22Rv1 (cell line): Measurements from ENCODE around the gene ACSL4.
"Not testable (repeated sequence)": the region's sequence is repeated elsewhere in the genome, so short reads cannot be mapped to it uniquely, and the experiment has no call there.

Experiments used
- H3K27ac ChIP-seq: fragments of 450-650 bp; 2 replicates; pipeline ENCODE4 v1.5.1; 2017
- ZFX ChIP-seq: fragments of 450-650 bp; IDR thresholded peaks from 2 replicates; pipeline ENCODE4 v1.6.1; 2017; ENCODE audit warnings: antibody characterized with exemption, borderline replicate concordance
- TF ChIP-seq, protein P1 (sequence below): fragments of 450-650 bp; IDR thresholded peaks from 2 replicates; pipeline ENCODE4 v1.5.1; 2017; ENCODE audit warnings: mild to moderate bottlenecking

ACSL4 gene

DNA sequence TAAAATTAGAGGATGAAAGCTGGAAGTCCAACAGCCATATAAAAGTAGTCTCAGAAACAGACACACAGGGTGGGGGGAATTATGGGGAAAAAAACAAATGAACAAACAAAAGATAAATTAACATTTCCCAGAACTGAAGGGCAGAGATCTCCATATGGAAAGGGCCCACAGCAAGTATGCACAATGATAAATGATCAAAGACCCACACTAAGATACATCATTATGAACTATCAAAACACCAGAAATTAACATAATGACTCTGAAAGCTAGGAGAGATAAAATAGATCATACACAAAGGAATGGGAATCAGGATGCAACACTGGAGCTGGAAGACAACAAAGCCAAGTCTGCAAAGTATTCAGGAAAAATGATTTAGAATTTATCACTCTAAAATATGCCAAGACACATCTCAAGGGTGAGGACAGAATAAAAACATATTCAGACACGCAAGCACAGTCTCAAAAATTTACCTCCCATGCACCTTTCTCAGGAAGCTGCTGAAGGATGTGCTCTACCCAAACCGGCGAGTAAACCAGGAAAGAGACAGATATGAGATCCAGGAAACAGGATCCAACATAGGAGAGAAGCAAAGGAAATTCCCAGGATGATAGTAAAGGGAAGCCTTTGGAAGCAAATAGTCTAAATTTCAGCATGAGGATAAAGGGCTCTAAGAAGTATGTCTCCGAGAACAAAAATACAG is 77.4 kb downstream of the ACSL4 start:
- TF ChIP-seq, protein P1, sequence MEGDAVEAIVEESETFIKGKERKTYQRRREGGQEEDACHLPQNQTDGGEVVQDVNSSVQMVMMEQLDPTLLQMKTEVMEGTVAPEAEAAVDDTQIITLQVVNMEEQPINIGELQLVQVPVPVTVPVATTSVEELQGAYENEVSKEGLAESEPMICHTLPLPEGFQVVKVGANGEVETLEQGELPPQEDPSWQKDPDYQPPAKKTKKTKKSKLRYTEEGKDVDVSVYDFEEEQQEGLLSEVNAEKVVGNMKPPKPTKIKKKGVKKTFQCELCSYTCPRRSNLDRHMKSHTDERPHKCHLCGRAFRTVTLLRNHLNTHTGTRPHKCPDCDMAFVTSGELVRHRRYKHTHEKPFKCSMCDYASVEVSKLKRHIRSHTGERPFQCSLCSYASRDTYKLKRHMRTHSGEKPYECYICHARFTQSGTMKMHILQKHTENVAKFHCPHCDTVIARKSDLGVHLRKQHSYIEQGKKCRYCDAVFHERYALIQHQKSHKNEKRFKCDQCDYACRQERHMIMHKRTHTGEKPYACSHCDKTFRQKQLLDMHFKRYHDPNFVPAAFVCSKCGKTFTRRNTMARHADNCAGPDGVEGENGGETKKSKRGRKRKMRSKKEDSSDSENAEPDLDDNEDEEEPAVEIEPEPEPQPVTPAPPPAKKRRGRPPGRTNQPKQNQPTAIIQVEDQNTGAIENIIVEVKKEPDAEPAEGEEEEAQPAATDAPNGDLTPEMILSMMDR: no peak
- TF ChIP-seq ZFX: no peak
- H3K27ac ChIP-seq: no peak overlapping the region

DNA sequence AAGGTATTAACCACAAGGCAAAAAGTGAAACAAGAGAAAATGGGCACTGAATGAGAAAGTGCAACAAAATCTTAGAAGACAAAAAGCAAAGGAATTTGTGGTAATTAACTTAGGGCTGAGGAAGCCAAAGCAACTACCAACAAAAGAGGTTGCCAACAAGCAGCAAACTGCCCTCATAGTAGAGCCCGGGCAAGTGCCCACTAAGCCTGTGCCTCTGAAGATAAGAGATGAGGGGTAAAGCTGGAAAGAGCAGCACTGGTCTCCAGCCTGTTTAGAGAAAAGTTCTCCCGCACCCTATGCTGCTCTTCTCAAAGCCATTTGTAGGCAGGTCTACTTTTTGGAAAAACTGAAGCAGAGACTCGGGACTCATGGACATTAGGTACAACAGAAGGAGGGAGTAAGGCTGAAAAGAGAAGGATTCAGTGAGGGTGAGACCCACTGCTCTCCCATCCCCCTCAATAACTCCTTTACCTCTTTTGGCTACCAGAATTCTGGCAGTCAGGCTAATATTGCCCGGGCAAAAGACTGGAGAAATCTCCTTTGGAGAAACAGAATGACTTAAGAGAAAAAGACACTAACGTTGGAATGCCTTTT is 78.4 kb downstream of the ACSL4 start:
- H3K27ac ChIP-seq: no peak overlapping the region
- TF ChIP-seq, protein P1: no peak
- no peak for TF ChIP-seq ZFX

DNA sequence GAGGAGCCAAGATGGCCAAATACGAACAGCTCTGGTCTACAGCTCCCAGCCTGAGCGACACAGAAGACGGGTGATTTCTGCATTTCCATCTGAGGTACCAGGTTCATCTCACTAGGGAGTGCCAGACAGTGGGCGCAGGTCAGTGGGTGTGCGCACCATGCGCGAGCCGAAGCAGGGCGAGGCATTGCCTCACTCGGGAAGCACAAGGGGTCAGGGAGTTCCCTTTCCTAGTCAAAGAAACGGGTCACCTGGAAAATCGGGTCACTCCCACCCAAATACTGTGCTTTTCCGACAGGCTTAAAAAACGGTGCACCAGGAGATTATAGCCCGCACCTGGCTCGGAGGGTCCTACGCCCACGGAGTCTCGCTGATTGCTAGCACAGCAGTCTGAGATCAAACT is 88.4 kb downstream of the ACSL4 start:
- not testable (repeated sequence) for H3K27ac ChIP-seq

DNA sequence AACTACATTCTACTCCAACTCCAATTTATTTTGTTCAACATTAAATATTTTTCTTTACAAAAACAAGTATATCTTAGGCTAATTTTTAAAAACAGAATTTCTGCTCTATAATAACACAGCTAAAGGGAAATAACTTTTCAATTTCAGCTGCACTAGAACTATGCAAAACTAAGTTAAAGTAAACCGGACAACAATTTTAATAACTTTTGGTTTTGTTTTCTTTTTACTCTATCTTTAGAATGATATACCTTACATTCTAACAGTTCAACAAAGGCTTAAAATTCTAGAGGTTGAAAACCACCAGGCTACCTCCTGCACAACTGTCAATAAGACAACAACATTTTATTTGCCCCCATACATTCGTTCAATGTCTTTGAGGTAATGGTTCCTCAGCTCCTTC is 89.4 kb downstream of the ACSL4 start:
- H3K27ac ChIP-seq: no peak overlapping the region

DNA sequence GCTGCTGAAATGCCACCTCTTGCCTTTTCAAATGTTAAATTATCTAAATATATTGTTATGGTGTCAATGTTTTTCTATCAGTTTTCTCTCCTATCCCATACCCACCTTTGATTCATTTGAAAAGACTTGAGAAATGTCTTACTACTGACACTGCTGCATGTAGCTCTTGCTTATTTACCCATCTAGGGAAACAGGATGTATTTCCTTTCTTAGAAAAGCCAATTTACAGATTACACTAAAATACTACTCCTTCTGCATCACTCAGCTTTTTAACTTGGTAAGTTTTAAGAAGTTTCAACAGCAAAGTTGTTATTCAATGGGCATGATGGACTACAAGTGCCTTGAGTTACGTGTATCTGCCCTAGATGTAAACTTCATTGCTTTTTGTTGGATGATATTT is 94.9 kb downstream of the ACSL4 start:
- TF ChIP-seq, protein P1: no peak
- TF ChIP-seq ZFX: no peak
- H3K27ac ChIP-seq: no peak overlapping the region

More for the DNA sequence above, 89.4 kb downstream of the ACSL4 start:
- no peak for TF ChIP-seq ZFX
- TF ChIP-seq, protein P1: no peak

DNA sequence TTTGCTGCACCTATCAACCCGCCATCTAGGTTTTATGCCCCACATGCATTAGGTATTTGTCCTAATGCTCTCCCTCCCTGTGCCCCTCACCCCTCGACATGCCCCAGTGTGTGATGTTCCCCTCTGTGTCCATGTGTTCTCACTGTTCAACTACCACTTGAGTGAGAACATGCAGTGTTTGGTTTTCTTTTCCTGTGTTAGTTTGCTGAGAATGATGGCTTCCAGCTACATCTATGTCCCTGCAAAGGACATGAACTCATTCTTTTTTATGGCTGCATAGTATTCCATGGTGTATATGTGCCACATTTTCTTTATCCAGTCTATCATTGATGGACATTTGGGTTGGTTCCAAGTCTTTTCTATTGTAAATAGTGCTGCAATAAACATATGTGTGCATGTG is 95.6 kb downstream of the ACSL4 start:
- H3K27ac ChIP-seq: not testable (repeated sequence)

DNA sequence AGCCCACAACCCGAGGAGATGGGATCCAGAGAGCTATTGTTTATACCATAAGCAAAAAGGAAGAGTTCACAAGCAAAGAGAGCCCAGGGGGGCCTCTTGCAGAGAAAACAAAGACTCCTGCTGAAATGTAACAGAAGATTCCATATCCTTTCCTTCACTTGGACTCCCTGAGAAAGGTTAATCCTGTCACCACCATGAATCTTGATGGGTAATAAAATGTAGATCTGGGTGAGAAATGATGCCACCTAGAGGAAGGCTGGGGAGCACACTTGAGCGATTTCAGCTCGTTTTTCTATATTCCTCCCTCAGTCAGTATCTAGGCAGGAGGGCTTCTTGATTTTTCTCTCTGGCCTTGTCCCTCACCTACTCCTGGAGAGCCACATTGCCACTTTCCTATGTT is 97.9 kb downstream of the ACSL4 start:
- TF ChIP-seq, protein P1: peak; percentile 67
- no peak for TF ChIP-seq ZFX
- H3K27ac ChIP-seq: no peak overlapping the region

DNA sequence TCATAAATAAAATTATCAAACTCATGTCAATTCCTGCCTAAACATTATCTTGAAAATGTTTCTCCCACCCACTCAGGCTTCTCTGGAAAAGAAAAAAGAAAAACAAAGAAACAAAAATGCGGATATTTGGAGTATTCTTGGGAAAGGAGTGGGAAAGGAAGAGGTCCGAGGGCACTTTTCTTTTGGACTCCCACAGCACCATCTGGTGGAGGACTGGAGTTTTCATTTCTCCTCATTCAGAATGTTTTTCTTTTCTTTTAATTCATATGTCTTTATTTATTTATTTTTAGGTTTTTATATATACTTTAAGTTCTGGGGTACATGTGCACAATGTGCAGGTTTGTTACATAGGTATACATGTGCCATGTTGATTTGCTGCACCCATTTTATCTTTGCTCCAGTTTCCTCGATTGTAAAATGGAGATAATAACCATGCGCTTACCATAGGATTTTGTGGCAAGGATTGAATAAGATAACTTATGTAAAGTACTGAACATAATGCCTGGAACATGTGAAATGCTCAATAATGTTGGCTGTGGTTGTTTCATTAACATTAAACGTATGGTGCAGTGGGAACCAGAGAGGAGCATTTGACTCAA is 100.1 kb downstream of the ACSL4 start:
- no peak overlapping the region for H3K27ac ChIP-seq
- TF ChIP-seq, protein P1: peak; percentile 64
- no peak for TF ChIP-seq ZFX
